Adrenal gland (tissue), 5 donors: ENCODE results near the gene SELENOT.

Experiments
- CTCF ChIP-seq, 6 experiments: fragments of 450-650 bp in 4 of 6; fragments of 200-600 bp in 2 of 6; sonication (generic) in 1 of 6; IDR thresholded peaks; 1 replicate in 5 of 6; 2 replicates in 1 of 6; pipeline versions ENCODE4 v1.5.1 to v1.8.0; 2016 to 2021; ENCODE audit warnings: antibody characterized with exemption in 6 of 6, mild to moderate bottlenecking in 2 of 6, moderate library complexity in 1 of 6
- POLR2A ChIP-seq, 2 donors: fragments of 450-650 bp; IDR thresholded peaks; one replicate each; pipeline ENCODE4 v1.6.1; 2017; ENCODE audit warnings: antibody characterized with exemption in 2 of 2, mild to moderate bottlenecking in 2 of 2, moderate library complexity in 1 of 2
- donor health status: DM: no; HTN: no; CAD: no.

- no peak for TF ChIP-seq CTCF (IDR thresholded peaks at IDR 0.05)
- TF ChIP-seq POLR2A (IDR thresholded peaks at IDR 0.05): no peak
These were observed 532 bp upstream of the SELENOT start for GRCh38 chr3:150602426-150603152.
